Colonic mucosa (tissue), 4 donors: ENCODE measurements around the gene SLIT3. TPM values are rescaled to one million over a fixed set of nuclear protein-coding genes. Genes with fewer than 3 reads are reported as not detected.

Experiments
- DNase-seq: peaks from one replicate; pipeline ENCODE4 v3.0.0-alpha.2; 2020
- H3K27ac ChIP-seq: fragments of 200-600 bp; one replicate; pipeline ENCODE4 v1.8.0; 2021
- H3K27me3 ChIP-seq: fragments of 200-600 bp; one replicate; pipeline ENCODE4 v1.8.0; 2021
- H3K36me3 ChIP-seq: fragments of 200-600 bp; one replicate; pipeline ENCODE4 v1.8.0; 2021
- H3K4me1 ChIP-seq: fragments of 200-600 bp; one replicate; pipeline ENCODE4 v1.8.0; 2021; ENCODE audit warnings: mild to moderate bottlenecking
- H3K4me3 ChIP-seq: fragments of 200-600 bp; one replicate; pipeline ENCODE4 v1.8.0; 2021
- H3K9ac ChIP-seq, 2 donors: one replicate each; pipeline ENCODE4 v1.7.0; 2013; ENCODE audit warnings: control low read depth in 2 of 2, low read depth in 2 of 2, low read length in 2 of 2
- H3K9me3 ChIP-seq: fragments of 200-600 bp; one replicate; pipeline ENCODE4 v1.8.0; 2021
- CTCF ChIP-seq: fragments of 200-600 bp; IDR thresholded peaks from one replicate; pipeline ENCODE4 v1.8.0; 2022; ENCODE audit warnings: antibody characterized with exemption, mild to moderate bottlenecking
- intact Hi-C: fragments of 100-400 bp; cut with DNase I; formaldehyde crosslinking; loops from one replicate; pipeline ENCODE4 v1.14.1; 2022
- total RNA-seq, 2 donors: library from RNA; stranded (reverse); fragmentation: NEBNext Ultra II Directional in 1 of 2; extraction: Animal tissue kit (Norgen Biotek cat#: 25700) in 1 of 2; gene quantifications; one replicate each; pipeline ENCODE4 v1.2.1, GENCODE V29; 2021
- donor health status: healthy.
- donor health status: DM: no; HTN: no; CAD: no.
- donor health status: DM: no; HTN: no; CAD: no.

SLIT3 gene
- total RNA-seq, 2 donors from 2014 or later = 3.4 to 7.6 TPM

DNA sequence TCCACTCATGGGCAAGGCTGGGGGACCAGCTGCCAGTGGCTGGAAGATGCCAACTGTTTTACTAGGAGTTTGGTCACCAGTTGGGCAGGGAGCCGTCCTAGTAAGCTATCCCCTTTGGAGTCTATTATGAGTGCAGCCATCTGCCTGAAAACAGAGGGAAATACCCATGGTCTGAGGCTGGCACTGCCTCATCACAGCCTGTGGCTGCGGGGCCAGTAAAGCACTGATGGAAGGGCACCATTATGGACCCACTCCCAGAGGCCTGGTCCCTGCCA lies 534.6 kb downstream of the SLIT3 start:
- no peak for DNase-seq
- intact Hi-C loops = no loop called here
- H3K4me1 ChIP-seq = no peaks in the 10 kb centered on the region
- no peak for TF ChIP-seq CTCF
- H3K9me3 ChIP-seq = no peaks in the 10 kb centered on the region
- no peak overlapping the region for H3K4me3 ChIP-seq
- H3K9ac ChIP-seq = no peak overlapping the region
- no peaks in the 10 kb centered on the region for H3K27me3 ChIP-seq
- no peaks in the 10 kb centered on the region for H3K36me3 ChIP-seq
- H3K27ac ChIP-seq = no peak overlapping the region

DNA sequence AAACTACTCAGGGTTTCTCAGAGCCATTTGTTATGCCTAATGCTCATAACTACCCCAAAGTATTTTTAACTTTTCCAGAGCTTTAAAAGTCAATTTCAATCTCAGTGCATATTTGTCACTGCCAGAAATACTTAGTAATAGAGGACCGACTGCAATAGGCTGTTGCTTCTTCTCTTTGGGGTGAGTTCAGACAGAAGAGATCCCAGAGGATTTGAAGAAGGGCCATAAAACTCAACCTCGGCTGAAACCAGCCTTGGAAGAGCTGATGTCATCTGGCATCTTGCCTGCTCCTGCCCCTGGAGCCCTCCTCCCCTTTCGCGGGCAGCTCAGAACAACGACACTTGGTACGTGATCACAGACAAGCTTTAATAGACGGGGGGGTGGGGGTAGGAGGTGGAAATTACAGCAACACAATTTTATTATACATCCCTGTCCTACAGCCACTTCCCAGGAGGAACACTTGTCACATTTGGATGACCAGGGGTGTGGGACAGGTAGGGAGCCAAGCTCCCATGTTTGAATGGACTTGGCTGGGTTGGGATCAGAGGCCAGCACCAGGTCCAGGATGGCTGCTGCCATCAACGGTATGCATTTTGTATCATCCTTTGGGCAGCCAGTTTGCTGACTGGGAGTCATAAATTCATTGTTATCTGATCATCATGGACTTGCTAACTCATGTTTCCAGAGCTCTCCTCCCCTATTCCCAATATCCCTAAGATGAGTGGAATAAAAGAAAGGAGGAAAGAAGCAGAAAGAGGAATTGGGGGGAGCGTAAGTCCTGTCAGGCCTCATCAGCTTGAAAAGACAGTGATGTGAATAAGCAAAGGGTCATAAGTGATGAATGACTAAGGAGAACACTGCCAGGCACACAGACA lies 535.2 kb downstream of the SLIT3 start:
- H3K27ac ChIP-seq = no peak overlapping the region
- no peaks in the 10 kb centered on the region for H3K9me3 ChIP-seq
- no peaks in the 10 kb centered on the region for H3K36me3 ChIP-seq
- no peak overlapping the region for H3K4me3 ChIP-seq
- no peak for DNase-seq
- H3K4me1 ChIP-seq = no peaks in the 10 kb centered on the region
- H3K27me3 ChIP-seq = no peaks in the 10 kb centered on the region
- no peak overlapping the region for H3K9ac ChIP-seq
- TF ChIP-seq CTCF = no peak
- intact Hi-C loops = no loop called here

- H3K9me3 ChIP-seq = no peaks in the 10 kb centered on the region
- H3K4me1 ChIP-seq = no peaks in the 10 kb centered on the region
- H3K9ac ChIP-seq = no peak overlapping the region
- H3K27me3 ChIP-seq = no peaks in the 10 kb centered on the region
- no peak overlapping the region for H3K27ac ChIP-seq
- no peak for TF ChIP-seq CTCF
- no peaks in the 10 kb centered on the region for H3K36me3 ChIP-seq
- no peak for DNase-seq
- intact Hi-C loops = no loop called here
- H3K4me3 ChIP-seq = no peak overlapping the region
Measured at GRCh38 chr5:168765086-168765550, 535.8 kb downstream of the SLIT3 start.

DNA sequence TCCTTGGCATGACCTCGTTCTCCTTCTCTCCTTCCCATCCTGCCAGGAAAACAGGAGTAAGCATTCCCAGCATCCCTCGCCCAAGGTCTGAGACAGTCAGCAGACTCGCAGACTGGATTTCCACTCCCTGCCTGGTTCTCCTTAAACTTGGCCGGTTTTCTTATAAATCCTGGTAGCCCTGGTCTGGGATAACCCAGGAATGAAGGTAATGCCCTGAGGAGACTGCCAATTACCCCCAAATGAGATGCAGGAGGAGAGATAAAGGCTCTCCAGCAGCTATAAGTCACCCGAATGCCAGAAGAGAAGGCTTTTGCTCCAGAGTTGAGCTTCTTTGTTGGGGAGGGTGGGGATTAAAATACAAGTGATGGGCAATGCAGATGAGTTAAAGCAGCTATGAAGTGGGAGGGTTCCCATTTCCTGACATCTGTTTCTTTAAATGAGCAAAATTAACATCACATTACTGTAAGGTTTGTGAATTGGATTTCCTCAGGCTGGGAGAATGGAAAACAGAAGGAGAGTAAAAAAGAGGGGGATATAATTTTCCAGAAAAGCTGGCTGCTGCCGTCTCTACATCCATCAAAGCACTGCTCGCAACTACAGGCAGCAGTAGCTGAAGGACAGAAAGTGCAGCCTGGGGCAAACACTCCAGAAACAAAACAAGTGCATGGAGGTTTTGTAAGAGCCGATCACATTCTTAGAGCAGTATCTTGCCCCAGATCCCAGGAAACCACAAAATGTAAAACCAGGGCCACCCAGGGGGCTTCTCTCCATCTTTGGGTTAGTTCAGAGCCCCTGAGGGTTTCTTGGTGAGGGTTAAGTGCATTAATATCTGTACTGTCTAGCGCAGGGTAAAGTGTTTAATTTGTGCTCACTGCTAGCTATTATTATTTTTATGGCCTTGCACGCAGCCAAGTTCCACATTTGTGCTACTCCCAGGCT lies 544.2 kb downstream of the SLIT3 start:
- intact Hi-C loops = no loop called here
- no peaks in the 10 kb centered on the region for H3K4me1 ChIP-seq
- no peak overlapping the region for H3K4me3 ChIP-seq
- H3K27me3 ChIP-seq = no peaks in the 10 kb centered on the region
- no peaks in the 10 kb centered on the region for H3K36me3 ChIP-seq
- no peak for TF ChIP-seq CTCF
- H3K27ac ChIP-seq = no peak overlapping the region
- DNase-seq = no peak
- H3K9me3 ChIP-seq = no peaks in the 10 kb centered on the region
- no peak overlapping the region for H3K9ac ChIP-seq

- H3K27me3 ChIP-seq = no peaks in the 10 kb centered on the region
- H3K36me3 ChIP-seq = no peaks in the 10 kb centered on the region
- H3K4me3 ChIP-seq = no peak overlapping the region
- H3K4me1 ChIP-seq = no peaks in the 10 kb centered on the region
- intact Hi-C loops = no loop called here
- no peaks in the 10 kb centered on the region for H3K9me3 ChIP-seq
- no peak for TF ChIP-seq CTCF
- no peak overlapping the region for H3K27ac ChIP-seq
- DNase-seq = no peak
- no peak overlapping the region for H3K9ac ChIP-seq
Measured at GRCh38 chr5:168755548-168756093, 545.3 kb downstream of the SLIT3 start.
